Inflammatory macrophage treated with lipopolysaccharide for 1 hour (primary cell): Measurements from ENCODE around the gene SHCBP1.

Experiments used
- DNase-seq, 2 donors: peaks; one replicate each; pipeline ENCODE4 v3.0.0-alpha.2; 2020 to 2022

Gene SHCBP1

DNA sequence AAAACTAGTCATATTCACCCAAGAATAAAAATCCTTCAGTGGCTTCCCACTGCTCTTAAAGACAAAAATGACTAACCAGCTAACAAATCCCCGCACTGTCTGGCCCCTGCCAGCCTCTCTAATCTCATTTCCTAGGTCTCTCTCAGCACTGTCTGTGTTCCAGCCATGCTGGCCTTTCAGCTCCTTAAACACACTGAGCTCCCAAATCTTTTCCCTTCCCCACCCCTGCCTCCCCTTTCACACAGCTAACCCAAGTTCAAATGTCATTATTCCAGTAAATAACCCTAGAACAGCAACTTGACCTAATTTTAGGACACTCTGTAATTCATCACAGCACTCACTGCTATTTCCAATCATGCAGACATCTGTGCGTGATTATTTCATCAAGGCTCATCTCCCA lies 7.8 kb downstream of the SHCBP1 start:
- DNase-seq: no peak

DNA sequence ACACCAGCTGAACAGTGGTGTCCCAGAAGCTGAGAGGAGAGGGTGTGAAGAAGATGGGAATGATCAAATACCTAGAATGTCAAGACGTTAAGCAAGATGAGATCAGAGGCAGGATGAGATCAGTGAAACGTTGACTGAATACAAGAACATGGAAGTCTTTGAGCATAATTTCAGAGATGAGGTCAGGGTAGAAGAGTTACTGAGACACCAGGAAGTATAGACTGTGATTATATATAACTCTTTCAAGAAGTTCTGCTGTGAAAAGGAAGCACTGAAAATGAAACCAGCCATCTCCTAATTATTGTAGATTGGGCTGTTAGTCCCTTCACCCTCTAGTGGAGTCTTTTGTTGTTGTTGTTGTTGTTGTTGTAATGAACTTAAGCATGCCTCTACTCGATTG lies 9.1 kb downstream of the SHCBP1 start:
- peak in 1 of 2 donors; percentile 3 for DNase-seq

DNA sequence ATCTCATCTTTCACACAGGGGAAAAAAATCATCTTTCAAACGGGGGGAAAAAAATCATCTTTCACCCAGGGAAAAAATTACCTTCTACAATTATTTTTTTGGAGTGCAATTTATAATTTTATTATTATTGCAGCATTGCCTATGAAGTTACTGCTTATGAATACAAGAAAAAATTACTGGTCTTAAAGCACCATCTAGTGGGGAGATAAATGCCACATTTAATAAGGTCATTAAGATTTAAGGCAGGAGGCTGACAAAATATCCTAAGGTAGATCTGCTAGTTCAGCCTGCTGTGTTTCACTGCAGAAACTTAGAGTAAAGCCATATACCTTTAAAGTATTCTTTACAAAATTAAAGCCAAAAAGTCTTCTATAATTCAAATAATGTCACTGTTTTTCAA lies 13.7 kb downstream of the SHCBP1 start:
- DNase-seq: peak; percentile 32 to 60

GRCh38 chr16:46606231-46606630 lies 14.9 kb downstream of the SHCBP1 start:
- DNase-seq: no peak

- DNase-seq: no peak
Measured at GRCh38 chr16:46591257-46591656, 29.9 kb downstream of the SHCBP1 start.

DNA sequence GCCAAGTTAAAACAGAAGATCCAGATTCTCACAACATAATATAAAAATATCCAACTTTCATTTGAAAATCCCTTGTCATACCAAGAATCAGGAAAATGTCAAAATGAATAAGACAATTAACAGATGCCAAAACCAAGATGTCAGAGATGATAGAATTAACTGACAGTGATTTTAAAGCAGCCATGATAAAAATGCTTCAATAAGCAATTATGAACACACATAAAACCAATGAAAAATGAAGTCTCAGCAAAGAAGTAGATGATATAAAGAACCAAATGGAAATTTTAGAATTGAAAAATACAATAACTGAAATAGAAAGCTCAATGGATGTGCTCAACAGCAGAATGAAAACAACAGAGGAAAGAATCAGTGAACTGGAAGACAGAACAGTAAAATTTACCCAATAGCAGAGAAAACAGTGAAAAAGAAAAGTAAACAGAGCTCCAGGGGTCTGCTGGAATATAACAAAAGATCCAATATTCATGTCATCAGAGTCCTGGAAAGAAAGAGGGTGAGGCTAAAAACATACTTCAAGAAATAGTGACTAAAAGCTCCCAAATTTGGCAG lies 35.1 kb downstream of the SHCBP1 start:
- DNase-seq: no peak

DNA sequence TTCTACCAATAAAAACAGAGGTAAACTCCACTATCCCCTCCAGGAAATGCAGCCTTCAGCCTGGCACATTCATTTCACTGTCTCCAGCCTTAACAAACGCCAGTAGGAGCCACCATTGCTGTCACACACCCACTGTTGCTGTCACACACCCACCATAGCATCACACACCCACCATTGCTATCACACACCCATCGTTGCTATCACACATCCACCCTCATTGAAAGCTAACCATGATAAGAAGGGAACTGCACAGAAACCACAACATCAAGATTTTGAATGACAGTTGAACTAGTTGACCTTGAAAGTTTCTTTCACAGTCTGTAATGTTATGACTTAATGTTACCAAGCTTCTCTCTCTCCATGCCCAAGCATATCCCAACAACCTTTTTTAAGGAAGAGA lies 38.1 kb downstream of the SHCBP1 start:
- no peak for DNase-seq

DNA sequence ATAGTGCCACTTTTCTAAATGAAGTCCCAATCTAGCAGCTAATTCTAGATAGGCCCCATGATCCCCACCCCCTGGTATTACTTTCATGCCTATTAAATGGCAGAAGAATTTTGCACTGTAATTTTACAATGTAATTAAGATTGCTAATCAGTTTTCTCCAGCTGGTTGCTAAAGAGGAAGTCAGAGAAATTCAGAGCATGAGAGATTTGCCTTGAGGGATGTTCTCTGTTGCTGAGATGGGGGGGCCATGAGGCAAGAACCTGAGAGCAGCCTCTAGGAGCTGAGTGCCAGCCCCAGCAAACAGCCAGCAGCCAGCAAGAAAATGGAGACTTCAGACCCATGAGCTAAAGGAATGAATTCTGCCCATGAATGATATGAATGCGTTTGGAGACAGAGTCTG lies 38.9 kb downstream of the SHCBP1 start:
- no peak for DNase-seq

DNA sequence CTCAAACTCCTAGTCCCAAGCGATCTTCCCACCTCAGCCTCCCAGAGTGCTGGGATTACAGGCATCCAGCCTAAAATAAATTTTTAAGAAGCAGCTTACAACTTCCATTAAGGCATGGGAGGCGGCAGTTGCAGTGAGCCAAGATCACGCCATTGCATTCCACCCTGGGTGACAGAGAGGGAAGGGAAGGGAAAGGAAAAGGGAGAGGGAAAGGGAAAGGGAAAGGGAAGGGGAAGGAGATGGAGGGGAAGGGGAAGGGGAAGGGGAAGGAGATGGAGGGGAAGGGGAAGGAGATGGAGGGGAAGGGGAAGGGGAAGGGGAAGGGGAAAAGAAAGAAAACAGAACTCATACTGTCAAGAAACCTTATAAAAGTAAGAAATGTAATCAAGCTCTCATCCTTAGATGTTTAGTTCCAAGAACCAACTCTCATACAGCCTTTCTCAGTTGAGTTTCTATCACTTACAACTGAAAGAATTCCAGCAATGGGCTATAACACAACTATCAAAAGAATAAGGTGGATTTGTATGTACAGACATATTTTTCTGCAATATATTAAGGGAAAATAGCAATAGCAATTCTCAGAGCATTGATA lies 43.1 kb downstream of the SHCBP1 start:
- no peak for DNase-seq

GRCh38 chr16:46573834-46574159 lies 47.4 kb downstream of the SHCBP1 start:
- DNase-seq: no peak

DNA sequence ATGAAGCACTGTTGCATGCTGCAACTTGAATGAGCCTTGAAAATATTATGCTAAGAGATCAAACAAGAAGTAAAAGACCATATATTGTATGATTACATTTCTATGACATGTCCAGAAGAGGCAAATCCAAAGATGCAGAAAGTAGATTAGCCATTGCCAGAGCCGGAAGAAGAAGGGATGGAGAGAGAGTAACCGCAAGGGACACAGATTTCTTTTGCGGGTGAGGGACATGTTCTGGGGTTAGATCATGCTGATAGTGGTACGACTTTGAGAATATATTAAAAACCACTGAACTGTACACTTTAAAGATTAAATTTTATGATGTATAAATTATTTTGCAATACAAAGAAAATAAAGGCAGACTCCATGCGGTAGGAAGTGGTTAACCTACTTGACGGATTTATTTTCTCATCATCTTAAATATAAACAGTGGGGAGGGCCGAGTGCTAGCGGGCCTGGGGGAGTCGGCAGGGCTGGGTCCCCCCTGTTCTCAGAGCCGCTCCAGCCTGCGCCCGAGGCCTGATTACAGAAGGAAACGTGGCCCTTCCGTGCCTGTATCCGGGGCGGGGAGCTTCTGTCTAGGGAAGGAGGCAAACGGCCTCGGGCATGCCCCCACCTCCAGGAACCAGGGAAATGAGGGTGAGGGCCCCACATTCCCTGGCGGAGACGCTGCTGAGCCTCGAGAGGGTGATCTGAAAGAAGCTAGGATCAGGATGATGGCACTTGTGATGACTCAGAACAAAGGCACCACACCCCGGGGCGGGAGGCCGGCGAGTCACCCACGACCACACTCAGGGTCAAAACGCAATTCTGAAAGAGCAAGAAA lies 48.0 kb downstream of the SHCBP1 start:
- peak; percentile 5 to 30 for DNase-seq

- DNase-seq: no peak
Measured at GRCh38 chr16:46569231-46569735, 51.9 kb downstream of the SHCBP1 start.

DNA sequence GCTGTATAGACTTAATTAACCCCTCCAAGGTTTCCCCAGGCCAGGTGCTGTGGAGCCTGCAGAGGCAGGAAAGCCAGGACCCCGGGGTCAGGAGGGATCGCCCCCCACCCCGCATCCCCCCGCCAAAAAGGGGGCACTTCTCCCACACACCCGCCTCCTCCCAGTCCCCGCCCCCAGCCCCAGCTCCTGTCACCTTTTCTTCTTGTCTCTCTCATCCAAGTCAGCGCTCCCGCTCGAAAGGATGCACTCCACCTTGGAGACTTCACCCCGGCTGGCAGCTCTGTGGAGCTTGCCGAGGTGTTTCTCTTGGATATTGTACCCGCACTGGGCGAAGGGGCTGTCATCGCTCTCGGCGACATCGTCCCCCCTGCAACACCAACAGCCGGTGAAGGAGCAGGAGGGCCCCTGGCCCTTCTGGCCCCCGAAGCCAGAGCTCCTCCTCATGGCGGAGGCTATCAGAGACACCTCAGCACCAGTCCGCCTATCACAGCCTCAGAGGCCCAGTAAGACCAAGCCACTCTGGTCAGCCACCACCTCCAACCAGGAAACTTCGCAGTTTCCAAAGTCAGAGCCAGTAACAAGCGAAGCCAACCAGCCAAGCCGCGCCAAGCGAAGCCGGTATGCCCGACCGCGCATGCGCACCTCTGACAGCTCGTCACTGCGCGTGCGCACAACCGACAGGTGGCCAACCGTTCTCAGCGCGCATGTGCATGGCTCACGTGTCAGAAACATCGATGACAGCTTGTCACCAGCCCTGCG lies 52.5 kb downstream of the SHCBP1 start:
- no peak for DNase-seq

DNA sequence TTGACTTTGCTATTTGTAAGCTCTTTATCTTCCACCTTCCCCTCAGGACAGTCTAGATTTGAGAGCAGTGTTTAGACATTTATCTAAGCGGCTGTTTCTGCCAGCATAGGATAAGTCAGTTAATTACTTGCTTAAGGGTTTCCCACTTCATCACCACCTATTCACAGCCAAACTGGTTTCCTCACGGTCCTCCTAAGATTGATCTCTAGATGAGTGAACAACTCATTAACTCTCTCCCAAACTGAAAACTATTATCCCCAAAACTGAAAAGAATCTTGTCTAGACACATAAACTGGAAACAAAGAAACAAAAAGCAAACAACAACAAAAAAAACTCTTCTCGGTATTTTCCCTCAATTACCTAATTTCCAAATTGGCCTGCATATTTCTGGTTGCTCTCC lies 58.2 kb downstream of the SHCBP1 start:
- no peak for DNase-seq

GRCh38 chr16:46558018-46558417 lies 63.2 kb downstream of the SHCBP1 start:
- no peak for DNase-seq

GRCh38 chr16:46555951-46556350 lies 65.2 kb downstream of the SHCBP1 start:
- DNase-seq: no peak

- DNase-seq: peak; percentile 53 to 75
Measured at GRCh38 chr16:46554435-46554834, 66.7 kb downstream of the SHCBP1 start.

DNA sequence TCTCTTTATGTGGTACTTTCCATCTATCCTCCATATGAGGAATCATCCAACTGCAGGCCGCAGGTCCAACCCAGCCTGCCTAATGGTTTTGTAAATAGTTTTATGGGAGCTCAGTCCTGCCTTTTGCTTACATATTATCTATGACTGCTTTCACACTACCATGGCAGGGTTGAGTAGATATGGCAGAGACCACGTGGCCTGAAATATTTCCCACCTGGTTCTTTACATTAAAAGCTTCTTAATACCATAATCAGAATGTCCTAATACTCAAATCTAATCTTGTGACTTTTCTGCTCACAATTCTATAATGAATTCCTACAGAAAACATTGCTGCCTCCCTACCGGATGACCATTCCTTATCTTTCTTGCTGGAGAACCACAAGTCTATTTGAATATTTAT lies 71.7 kb downstream of the SHCBP1 start:
- DNase-seq: no peak
